Activated CD4-positive, alpha-beta T cell treated with anti-CD3 and anti-CD28 coated beads, Interleukin-2, amount 50 U/mL, for 16 hours (primary cell): Measurements from ENCODE around the gene TRPM3.

Experiments used
- DNase-seq: peaks from one replicate; pipeline ENCODE4 v3.0.0-alpha.2; 2020

TRPM3 gene

GRCh38 chr9:71096421-71097108, 24.9 kb downstream of the TRPM3 start:
- no peak for DNase-seq

DNA sequence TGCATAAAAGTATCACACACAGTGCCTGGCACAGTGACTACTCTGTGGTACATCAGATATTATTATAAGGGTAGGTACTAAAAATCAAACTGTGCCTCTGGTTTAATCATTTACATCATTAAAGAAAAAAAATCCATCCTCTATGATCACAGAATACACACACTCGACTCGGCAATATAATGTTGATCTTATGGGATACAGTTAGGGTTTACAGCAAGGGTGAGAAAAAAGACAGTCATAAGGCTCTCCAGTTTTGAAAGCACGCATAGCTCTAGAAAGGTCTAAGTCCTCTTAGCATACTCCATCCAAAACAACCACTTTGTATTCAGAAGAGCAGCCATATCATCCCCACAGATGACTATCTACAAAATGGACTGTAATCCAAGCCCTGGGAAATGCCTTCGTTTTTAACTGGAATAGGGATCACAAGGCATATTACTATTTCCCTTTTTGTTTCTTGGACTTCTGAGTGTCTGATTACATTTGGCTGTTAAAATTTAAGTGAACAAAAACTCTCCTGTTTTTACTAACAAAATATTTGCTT, 26.6 kb downstream of the TRPM3 start:
- no peak for DNase-seq

GRCh38 chr9:71090896-71091295, 30.5 kb downstream of the TRPM3 start:
- no peak for DNase-seq

- DNase-seq, result no peak
Observed at GRCh38 chr9:71079451-71079850, 42.0 kb downstream of the TRPM3 start.

DNA sequence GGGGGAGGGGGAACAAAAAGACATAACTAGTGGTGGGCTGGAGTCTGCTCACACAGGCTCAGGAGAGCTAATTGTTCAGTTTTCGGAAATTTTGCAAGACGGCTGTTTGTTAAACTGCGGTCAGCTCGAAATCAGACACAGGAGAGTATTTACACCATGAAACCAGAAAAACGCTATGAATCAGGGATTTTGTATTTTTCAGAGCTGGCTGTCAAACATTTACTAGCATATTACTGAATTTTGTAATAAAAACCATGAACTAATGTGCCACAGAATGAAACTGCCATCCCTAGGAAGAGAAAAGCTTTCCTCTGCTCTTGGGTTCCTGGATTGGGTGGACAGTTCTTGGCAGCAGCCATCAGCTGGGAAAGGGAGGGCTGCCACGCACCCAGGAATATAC, 45.3 kb downstream of the TRPM3 start:
- DNase-seq, result no peak

GRCh38 chr9:71073494-71073893, 47.9 kb downstream of the TRPM3 start:
- no peak for DNase-seq

GRCh38 chr9:71072587-71072986, 48.8 kb downstream of the TRPM3 start:
- no peak for DNase-seq

DNA sequence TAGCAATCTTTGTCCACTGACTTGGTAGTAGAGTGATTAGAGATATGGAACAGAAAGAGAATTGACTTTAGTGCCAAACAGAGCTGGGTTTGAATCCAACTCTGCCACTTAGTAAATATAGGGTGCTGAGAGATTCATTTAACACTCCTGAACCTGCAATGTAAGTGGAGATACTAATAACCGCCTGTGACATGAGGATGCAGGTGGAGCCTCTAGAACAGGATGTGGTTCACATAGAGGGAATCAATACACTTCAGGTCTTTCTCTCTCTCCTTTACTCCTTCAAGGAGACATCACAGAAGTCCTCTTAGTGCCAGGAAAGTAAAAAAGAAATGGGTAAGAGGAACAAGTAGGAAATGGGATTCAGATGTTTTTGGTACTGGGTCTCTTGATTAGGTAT, 49.8 kb downstream of the TRPM3 start:
- DNase-seq, result no peak

GRCh38 chr9:71058660-71059059, 62.8 kb downstream of the TRPM3 start:
- DNase-seq, result no peak

- no peak for DNase-seq
Observed at GRCh38 chr9:71052287-71052686, 69.1 kb downstream of the TRPM3 start.

- no peak for DNase-seq
Observed at GRCh38 chr9:71048280-71048679, 73.1 kb downstream of the TRPM3 start.

DNA sequence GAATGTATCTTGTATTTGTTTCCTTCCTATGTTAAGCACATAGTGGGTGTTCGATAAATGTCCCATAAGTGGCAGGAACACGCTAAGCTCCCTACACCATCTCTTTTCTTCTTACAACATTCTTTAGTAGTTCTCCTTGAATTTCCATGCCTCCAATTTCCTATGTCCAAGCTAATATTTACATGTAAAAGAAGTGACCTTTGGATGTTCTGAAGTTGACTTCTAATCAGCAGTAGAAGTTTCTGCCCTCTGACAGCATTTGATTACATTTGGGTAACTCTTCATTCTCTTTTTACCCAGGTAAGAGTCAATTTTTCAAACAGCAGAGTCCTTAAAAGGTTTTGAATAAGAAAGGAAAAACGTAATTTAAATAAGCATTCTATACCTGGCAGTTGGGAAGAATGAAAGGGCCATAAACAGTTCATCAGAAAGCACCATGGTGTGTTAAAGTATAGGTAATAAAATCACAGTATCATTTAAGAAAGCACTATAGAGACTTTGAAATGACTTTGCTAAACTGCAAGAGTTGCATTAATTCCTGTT, 78.9 kb downstream of the TRPM3 start:
- DNase-seq, result no peak

GRCh38 chr9:71037521-71037920, 83.9 kb downstream of the TRPM3 start:
- DNase-seq, result no peak

DNA sequence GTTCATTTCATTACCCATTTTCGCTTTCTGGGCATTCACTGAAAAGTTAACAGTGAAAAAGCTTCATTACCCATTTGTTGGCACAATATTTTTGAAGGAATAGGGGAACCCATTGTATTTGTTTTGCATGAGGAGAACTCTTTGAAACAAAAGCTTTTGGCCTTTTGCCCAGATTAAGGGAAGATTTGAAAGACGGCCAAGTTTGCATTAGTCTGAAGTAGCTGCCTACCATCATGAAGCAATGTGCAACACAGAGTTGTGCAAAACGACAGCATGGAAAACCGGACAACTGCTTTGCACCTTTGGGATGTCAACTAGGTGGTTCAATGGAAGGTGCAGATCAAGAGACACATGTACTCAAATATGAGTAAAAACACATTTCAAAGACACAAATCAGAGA, 84.9 kb downstream of the TRPM3 start:
- no peak for DNase-seq

- no peak for DNase-seq
Observed at GRCh38 chr9:71032779-71033178, 88.6 kb downstream of the TRPM3 start.

GRCh38 chr9:71025728-71026127, 95.7 kb downstream of the TRPM3 start:
- DNase-seq, result no peak

DNA sequence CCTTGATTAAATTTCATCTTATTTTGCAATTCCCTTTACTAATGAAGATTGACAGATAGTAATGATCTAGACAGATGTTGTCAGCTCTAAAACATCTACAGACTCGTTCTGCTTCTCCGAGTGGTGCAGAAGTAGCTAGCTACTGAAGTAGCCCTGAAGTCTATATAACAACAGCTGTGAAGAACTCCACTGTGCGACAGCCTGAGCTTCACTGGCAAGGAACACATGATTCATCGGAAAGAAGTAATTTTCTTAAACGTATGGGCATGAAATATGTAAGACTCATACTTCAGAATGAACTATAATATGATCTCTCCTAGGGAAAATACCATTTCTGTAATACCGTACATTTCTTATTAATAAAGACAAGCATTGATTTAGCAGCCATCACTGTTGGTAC, 96.2 kb downstream of the TRPM3 start:
- no peak for DNase-seq

DNA sequence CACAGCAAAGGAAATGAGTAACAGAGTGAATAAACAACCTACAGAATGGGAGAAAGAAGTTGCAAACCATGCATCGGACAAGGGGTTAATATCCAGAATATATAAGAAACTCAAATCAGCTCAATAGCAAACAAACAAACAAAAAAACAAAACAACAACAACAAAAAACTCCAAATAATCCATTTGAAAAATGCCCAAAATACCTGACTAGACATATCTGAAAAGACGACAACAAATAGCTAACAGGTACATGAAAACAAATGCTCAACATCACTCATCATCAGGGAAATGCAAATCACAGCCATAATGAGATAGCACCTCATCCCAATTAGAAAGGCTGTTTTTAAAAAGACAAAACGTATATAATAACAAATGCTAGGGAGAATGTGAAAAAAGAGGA, 111.2 kb downstream of the TRPM3 start:
- no peak for DNase-seq

DNA sequence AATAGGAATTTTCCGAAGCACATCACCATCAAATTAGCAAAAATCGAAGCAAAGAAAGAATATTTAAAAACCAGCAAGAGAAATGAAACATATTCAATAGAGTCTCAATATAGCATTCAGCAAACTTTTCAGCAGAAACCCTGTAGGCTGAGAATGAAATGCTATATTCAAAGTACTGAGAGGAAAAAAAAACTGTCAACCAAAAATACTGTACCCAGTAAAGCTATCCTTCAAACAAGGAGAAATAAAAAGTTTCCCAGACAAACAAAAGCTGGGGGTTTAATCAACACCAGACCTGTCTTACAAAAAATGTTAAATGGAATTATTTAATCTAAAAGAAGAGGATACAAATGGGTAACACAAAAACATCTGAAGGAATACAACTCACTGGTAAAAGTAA, 116.0 kb downstream of the TRPM3 start:
- DNase-seq, result no peak

DNA sequence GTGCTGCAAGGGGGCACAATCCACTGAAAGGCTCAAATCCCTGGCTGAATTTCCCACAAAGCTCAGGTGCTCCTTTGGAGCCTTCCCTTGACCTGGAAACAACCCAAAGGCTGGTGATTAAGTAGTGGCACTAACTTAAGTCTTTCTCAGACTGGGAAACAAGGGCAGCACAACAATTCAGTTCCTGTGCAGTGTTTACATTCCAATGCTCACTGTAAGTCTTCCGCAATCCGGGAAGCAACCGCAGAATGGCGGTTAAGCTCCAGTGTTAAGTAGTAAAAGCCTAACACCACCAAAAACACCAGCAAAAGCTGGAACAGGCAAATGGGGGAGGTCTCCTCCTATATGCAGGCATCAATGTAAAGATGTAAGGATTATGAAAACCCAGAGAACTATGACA, 117.2 kb downstream of the TRPM3 start:
- DNase-seq, result no peak

DNA sequence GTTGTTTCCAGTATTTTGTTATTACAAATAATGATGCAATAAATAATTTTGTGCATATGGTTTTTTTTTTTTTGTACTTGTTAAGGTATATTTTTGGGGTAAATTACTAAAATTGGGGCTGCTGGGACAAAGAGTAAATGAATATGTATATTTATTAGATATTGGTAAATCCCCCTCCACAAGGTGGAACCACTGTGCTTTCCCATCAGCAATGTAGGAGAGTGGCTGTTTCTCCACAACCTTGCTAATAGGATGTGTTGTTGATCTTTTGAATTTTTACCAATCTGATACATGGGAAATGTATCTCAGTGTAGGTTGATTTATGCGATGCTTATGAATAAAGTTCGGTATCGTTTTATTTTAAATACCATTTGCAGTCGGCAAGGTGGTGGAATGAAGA, 118.1 kb downstream of the TRPM3 start:
- no peak for DNase-seq

- DNase-seq, result peak; percentile 16
Observed at GRCh38 chr9:71001780-71002386, 119.5 kb downstream of the TRPM3 start.

GRCh38 chr9:70998962-70999361, 122.5 kb downstream of the TRPM3 start:
- no peak for DNase-seq

GRCh38 chr9:70995511-70995910, 125.9 kb downstream of the TRPM3 start:
- no peak for DNase-seq

DNA sequence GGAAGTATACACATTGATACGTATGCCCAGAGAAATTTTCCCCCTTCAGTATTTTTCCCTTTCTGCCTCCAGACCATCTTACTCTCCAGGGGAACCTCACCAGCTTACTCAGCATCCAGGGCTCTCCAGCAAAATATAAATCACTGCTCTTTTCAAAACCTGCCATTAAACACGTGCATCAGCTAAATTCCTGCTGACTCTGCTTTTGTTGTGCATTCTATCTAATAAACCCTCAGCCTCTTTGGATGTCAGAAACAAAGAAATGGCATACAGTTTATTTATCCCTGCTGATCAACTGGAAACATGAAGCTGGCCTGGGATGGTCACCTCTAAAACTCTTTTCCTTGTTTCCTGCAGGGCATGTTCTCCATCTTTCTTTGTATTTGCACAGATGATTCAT, 126.8 kb downstream of the TRPM3 start:
- no peak for DNase-seq
